Parathyroid adenoma (tissue), 2 donors: ENCODE results near the gene RAB3GAP1.

Experiments
- H2AFZ ChIP-seq: fragments of 300-600 bp; sonication (generic); one replicate; pipeline ENCODE4 v1.7.0; 2017; ENCODE audit warnings: antibody characterized with exemption, mild to moderate bottlenecking
- H3K27ac ChIP-seq: fragments of 300-600 bp; sonication (generic); one replicate; pipeline ENCODE4 v1.7.0; 2017
- H3K27me3 ChIP-seq: fragments of 300-600 bp; sonication (generic); one replicate; pipeline ENCODE4 v1.7.0; 2017; ENCODE audit warnings: low read length; ENCODE audit not compliant: control insufficient read depth, insufficient read depth
- H3K36me3 ChIP-seq: fragments of 300-600 bp; sonication (generic); one replicate; pipeline ENCODE4 v1.7.0; 2017; ENCODE audit warnings: low read length; ENCODE audit not compliant: control insufficient read depth, insufficient read depth
- H3K4me1 ChIP-seq: fragments of 300-600 bp; sonication (generic); one replicate; pipeline ENCODE4 v1.7.0; 2017; ENCODE audit warnings: control low read depth
- H3K4me2 ChIP-seq: fragments of 300-600 bp; sonication (generic); one replicate; pipeline ENCODE4 v1.7.0; 2017; ENCODE audit warnings: low read length
- H3K4me3 ChIP-seq: fragments of 300-600 bp; sonication (generic); one replicate; pipeline ENCODE4 v1.7.0; 2017; ENCODE audit warnings: low read depth, low read length
- H3K79me2 ChIP-seq: fragments of 300-600 bp; sonication (generic); one replicate; pipeline ENCODE4 v1.7.0; 2017; ENCODE audit warnings: control low read depth
- H3K9ac ChIP-seq: fragments of 300-600 bp; sonication (generic); one replicate; pipeline ENCODE4 v1.7.0; 2017; ENCODE audit warnings: mild to moderate bottlenecking
- H3K9me3 ChIP-seq: fragments of 300-600 bp; sonication (generic); one replicate; pipeline ENCODE4 v1.7.0; 2017; ENCODE audit warnings: low read length; ENCODE audit not compliant: control insufficient read depth
- TF ChIP-seq, protein P1 (sequence below): fragments of 300-600 bp; sonication (generic); IDR thresholded peaks from one replicate; pipeline ENCODE4 v1.7.0; 2017; ENCODE audit warnings: antibody characterized with exemption, mild to moderate bottlenecking
- donor health status: primary hyperparathyroidism.

RAB3GAP1 gene

DNA sequence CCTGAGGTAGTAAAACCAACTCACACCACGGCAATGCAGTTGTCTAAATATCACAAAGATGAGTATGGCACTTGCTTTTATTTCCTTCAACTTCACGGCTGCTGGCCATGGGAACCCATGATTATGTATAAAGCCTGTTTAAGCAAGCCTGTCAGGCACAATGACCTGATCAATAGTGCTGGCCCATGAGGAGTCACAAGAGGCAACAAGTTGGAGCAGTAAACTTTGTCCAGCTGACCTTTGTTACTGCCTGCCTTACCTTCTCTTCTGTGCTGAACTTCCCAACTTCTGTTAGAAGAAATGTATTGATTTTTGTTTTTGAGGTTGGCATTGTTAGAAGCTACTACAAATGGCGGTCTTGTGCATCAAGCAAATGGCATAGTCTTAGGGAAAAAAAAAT, 151.9 kb downstream of the RAB3GAP1 start:
- no peak overlapping the region for H2AFZ ChIP-seq
- no peak overlapping the region for H3K9ac ChIP-seq
- peak overlapping the region; percentile 86 for H3K27ac ChIP-seq
- no peaks in the 10 kb centered on the region for H3K79me2 ChIP-seq
- H3K27me3 ChIP-seq: no peaks in the 10 kb centered on the region
- H3K36me3 ChIP-seq: no peaks in the 10 kb centered on the region
- TF ChIP-seq, protein P1, sequence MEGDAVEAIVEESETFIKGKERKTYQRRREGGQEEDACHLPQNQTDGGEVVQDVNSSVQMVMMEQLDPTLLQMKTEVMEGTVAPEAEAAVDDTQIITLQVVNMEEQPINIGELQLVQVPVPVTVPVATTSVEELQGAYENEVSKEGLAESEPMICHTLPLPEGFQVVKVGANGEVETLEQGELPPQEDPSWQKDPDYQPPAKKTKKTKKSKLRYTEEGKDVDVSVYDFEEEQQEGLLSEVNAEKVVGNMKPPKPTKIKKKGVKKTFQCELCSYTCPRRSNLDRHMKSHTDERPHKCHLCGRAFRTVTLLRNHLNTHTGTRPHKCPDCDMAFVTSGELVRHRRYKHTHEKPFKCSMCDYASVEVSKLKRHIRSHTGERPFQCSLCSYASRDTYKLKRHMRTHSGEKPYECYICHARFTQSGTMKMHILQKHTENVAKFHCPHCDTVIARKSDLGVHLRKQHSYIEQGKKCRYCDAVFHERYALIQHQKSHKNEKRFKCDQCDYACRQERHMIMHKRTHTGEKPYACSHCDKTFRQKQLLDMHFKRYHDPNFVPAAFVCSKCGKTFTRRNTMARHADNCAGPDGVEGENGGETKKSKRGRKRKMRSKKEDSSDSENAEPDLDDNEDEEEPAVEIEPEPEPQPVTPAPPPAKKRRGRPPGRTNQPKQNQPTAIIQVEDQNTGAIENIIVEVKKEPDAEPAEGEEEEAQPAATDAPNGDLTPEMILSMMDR: no peak
- no peak overlapping the region for H3K4me2 ChIP-seq
- H3K9me3 ChIP-seq: no peaks in the 10 kb centered on the region
- H3K4me1 ChIP-seq: peaks cover 29% of the 10 kb centered on the region
- H3K4me3 ChIP-seq: no peak overlapping the region

DNA sequence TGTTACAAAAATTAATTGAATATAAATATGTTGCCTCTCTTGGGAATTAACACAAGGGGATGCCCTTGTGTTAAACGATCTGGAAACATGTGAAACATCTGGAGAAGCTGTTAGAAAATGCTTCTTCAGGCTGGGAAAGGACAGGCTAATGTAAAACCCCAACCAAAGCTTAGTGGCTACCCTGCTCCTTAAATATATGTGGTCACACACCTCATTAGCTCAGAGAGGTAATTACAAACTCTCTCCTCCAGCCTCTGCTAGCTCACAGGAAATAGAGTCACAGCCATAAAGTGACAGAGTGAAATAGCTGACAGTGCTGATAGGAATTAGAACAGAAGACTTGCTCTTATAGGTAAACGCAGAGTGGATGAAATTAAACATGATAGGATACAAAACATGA, 155.9 kb downstream of the RAB3GAP1 start:
- H3K4me2 ChIP-seq: no peak overlapping the region
- TF ChIP-seq, protein P1: no peak
- no peak overlapping the region for H3K4me3 ChIP-seq
- H3K27ac ChIP-seq: no peak overlapping the region
- no peaks in the 10 kb centered on the region for H3K79me2 ChIP-seq
- H3K36me3 ChIP-seq: no peaks in the 10 kb centered on the region
- no peaks in the 10 kb centered on the region for H3K27me3 ChIP-seq
- H2AFZ ChIP-seq: no peak overlapping the region
- H3K9ac ChIP-seq: no peak overlapping the region
- H3K9me3 ChIP-seq: no peaks in the 10 kb centered on the region
- H3K4me1 ChIP-seq: peaks cover 11% of the 10 kb centered on the region

DNA sequence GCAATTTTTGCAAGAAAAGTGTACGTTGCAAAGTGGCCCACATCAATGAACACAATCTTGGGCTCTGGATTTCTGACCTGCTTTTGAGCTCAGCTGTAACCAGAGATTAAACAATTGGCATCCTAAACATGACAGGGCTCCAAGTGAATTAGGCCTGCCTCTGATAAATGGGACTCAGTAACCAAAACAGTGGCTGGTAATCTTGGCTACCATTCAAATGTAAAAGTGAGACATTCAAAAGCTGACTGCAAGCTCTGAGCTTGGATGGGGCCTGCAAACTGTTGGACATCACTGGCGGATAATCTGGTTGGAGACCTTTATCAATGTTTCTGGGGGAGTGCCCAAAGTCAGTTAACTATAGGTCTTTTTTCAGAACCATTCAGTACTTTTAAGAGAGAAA, 160.7 kb downstream of the RAB3GAP1 start:
- Histone ChIP-seq H3K9me3 (no peaks in the 10 kb centered on the region), H3K4me3 (no peak overlapping the region), H3K4me2 (no peak overlapping the region), H3K27me3 (no peaks in the 10 kb centered on the region), H3K36me3 (no peaks in the 10 kb centered on the region), H3K27ac (no peak overlapping the region), H3K79me2 (no peaks in the 10 kb centered on the region), H3K4me1 (peaks cover 3% of the 10 kb centered on the region), H2AFZ (no peak overlapping the region), H3K9ac (no peak overlapping the region)
- TF ChIP-seq, protein P1: no peak

DNA sequence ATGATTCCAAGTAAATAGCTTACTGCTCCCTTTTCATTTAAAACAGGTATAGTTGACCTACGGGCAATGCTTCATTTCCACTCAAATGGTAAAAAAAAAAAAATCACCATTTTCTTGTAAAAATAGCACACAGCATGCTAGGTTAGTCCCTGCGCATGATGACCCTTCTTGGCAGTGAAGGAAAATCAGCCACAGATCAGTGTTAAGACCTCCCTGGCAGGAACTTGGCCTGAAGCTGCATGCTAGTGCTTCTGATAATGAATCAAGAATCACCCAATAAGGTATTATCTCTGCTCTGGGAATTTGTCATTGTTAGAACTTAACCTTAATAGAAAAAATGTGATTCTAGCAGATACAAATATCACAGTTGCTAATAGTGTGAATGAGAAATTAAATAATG, 166.3 kb downstream of the RAB3GAP1 start:
- Histone ChIP-seq H3K79me2 (no peaks in the 10 kb centered on the region), H3K27me3 (no peaks in the 10 kb centered on the region), H2AFZ (no peak overlapping the region), H3K4me2 (no peak overlapping the region), H3K4me1 (no peaks in the 10 kb centered on the region), H3K9ac (no peak overlapping the region), H3K27ac (no peak overlapping the region), H3K9me3 (no peaks in the 10 kb centered on the region), H3K4me3 (no peak overlapping the region), H3K36me3 (no peaks in the 10 kb centered on the region)
- TF ChIP-seq, protein P1: no peak

DNA sequence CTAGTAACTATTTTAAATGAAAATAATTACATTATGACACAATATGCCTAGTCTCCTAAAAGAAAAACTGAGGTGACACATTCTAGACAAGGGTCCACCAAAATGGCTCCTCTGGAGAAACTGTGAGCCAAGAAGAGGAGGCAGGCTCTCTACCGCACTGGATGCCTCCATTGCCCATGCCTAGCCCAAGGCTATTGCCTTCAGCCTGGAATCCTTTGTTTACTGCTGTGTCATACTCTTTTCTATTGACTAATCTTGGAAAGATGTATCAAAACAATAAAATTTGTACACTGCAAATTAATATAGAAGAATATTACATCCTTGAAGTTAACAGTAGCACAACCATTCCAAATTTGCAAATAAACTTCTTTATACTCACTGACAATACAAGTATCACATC, 167.1 kb downstream of the RAB3GAP1 start:
- H3K27ac ChIP-seq: no peak overlapping the region
- H3K27me3 ChIP-seq: no peaks in the 10 kb centered on the region
- H2AFZ ChIP-seq: no peak overlapping the region
- no peak overlapping the region for H3K4me3 ChIP-seq
- no peaks in the 10 kb centered on the region for H3K4me1 ChIP-seq
- no peak overlapping the region for H3K9ac ChIP-seq
- H3K4me2 ChIP-seq: no peak overlapping the region
- TF ChIP-seq, protein P1: no peak
- H3K36me3 ChIP-seq: no peaks in the 10 kb centered on the region
- no peaks in the 10 kb centered on the region for H3K9me3 ChIP-seq
- H3K79me2 ChIP-seq: no peaks in the 10 kb centered on the region
